Cardiac fibroblast (primary cell): ENCODE measurements around the gene COMMD7.

ENCODE experiments used
- DNase-seq, 2 donors: peaks; one replicate each; pipeline versions ENCODE4 v3.0.0 to v3.0.0-alpha.2; 2010; ENCODE audit warnings: low read depth in 2 of 2
- H3K4me3 ChIP-seq, 2 donors: replicated peaks in 1 of 2; 1 replicate in 1 of 2; 2 replicates in 1 of 2; pipeline ENCODE4 v1.5.1; 2011; ENCODE audit warnings: low read depth in 2 of 2, low read length in 2 of 2, mild to moderate bottlenecking in 2 of 2, moderate library complexity in 1 of 2
- TF ChIP-seq, protein P1 (sequence below): IDR thresholded peaks from one replicate; pipeline ENCODE4 v1.5.1; 2011; ENCODE audit warnings: low read depth, mild to moderate bottlenecking, low read length, inconsistent platforms

The COMMD7 gene

GRCh38 chr20:32753731-32754130 is 10.5 kb upstream of the COMMD7 start:
- TF ChIP-seq, protein P1, sequence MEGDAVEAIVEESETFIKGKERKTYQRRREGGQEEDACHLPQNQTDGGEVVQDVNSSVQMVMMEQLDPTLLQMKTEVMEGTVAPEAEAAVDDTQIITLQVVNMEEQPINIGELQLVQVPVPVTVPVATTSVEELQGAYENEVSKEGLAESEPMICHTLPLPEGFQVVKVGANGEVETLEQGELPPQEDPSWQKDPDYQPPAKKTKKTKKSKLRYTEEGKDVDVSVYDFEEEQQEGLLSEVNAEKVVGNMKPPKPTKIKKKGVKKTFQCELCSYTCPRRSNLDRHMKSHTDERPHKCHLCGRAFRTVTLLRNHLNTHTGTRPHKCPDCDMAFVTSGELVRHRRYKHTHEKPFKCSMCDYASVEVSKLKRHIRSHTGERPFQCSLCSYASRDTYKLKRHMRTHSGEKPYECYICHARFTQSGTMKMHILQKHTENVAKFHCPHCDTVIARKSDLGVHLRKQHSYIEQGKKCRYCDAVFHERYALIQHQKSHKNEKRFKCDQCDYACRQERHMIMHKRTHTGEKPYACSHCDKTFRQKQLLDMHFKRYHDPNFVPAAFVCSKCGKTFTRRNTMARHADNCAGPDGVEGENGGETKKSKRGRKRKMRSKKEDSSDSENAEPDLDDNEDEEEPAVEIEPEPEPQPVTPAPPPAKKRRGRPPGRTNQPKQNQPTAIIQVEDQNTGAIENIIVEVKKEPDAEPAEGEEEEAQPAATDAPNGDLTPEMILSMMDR = no peak
- DNase-seq = no peak
- H3K4me3 ChIP-seq = no peak overlapping the region

GRCh38 chr20:32752458-32753250 is 9.4 kb upstream of the COMMD7 start:
- no peak overlapping the region for H3K4me3 ChIP-seq
- DNase-seq = peak; percentile 54 to 78
- TF ChIP-seq, protein P1 = no peak

- no peak for DNase-seq
- H3K4me3 ChIP-seq = no peak overlapping the region
- TF ChIP-seq, protein P1 = no peak
Observed at GRCh38 chr20:32751702-32752457, 8.6 kb upstream of the COMMD7 start.

DNA sequence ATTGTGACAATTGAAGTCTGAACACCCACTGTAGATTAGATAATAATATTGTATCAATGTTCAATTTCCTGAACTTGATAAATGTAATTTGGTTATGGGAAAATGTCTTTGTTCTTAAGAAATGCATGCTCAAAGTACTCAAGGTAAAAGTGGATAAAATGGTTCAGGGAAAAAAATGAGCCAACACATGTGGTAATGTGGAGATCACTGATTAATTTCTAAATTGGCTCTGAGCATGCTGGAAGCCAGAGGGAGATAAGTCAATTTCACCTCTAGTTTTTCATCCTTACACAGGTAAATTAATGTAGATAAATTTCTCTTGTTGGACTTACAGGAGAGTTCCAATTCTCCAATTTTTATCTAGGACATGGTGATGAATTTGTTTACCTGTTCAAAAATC is 8.0 kb upstream of the COMMD7 start:
- TF ChIP-seq, protein P1 = no peak
- DNase-seq = no peak
- H3K4me3 ChIP-seq = no peak overlapping the region

GRCh38 chr20:32749914-32750637 is 6.8 kb upstream of the COMMD7 start:
- H3K4me3 ChIP-seq = no peak overlapping the region
- no peak for DNase-seq
- TF ChIP-seq, protein P1 = no peak

GRCh38 chr20:32742322-32743236 is 688 bp downstream of the COMMD7 start:
- no peak for DNase-seq
- TF ChIP-seq, protein P1 = no peak
- peak overlapping the region; percentile 72 to 77 for H3K4me3 ChIP-seq
